T-helper 1 cell treated with Interleukin-12 subunit alpha and Interleukin-12 subunit beta and Interleukin-4 antibody, amounts not matched to agents 30 ng/mL and 1 ng/mL, for 36 hours (primary cell): ENCODE measurements around the gene PLEKHM1. TPM values are rescaled to one million over a fixed set of nuclear protein-coding genes. Genes with fewer than 3 reads are reported as not detected.
"Not testable (repeated sequence)": the region's sequence is repeated elsewhere in the genome, so short reads cannot be mapped to it uniquely, and the experiment has no call there.

ENCODE experiments used
- intact Hi-C: fragments of 100-400 bp; cut with micrococcal nuclease; formaldehyde crosslinking; loops from one replicate; pipeline ENCODE4 v1.15.1; 2024
- total RNA-seq: library from RNA; stranded (reverse); gene quantifications from 2 replicates; pipeline ENCODE4 v1.2.3, GENCODE V29; 2022

The PLEKHM1 gene
- total RNA-seq, 1 donor from 2014 or later, result 57.2 TPM

DNA sequence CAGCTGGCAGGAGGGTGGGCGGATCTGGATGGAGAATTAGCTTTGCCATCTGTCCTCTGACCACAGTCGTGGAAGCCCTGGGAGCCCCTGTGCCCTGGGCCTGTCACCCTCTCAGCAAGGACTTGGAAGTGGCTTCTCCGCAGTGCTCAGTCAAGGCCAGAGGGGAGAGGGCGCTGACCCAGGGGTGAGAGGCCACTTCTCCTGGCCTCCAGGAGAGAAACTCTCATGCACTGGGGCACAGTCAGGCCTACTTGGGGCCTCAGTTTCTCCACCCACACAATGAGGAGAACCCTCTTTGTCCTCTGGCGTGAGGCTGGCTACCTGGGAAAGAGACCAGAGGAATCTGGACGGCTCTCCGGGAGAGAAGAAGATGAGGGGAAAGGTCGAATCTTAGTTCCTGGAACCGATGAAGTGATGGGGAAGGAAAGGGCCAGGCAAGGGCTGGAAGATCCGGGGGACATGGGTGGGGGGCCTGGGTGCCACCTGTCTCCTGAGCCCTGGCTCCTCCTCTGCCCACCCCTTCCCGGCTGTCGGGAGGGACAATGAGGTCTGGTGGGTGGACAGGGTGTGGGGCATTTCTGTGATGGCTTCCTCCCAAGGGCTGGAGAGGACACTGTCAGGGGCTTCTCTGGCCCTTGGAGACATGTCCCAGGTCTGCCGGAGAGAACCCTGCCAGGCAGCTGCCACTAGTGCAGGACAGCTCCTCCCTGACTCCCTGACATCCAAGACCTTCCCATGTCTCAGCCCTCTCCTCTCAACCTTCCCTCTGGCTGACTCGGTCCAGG, 48.8 kb downstream of the PLEKHM1 start:
- intact Hi-C loops, result no loop called here

- intact Hi-C loops, result not testable (repeated sequence)
Observed at GRCh38 chr17:45440839-45441515, 49.5 kb downstream of the PLEKHM1 start.

GRCh38 chr17:45440161-45440778, 50.3 kb downstream of the PLEKHM1 start:
- intact Hi-C loops, result no loop called here

- intact Hi-C loops, result no loop called here
Observed at GRCh38 chr17:45438931-45439610, 51.5 kb downstream of the PLEKHM1 start.

- intact Hi-C loops, result no loop called here
Observed at GRCh38 chr17:45437465-45438283, 52.8 kb downstream of the PLEKHM1 start.

DNA sequence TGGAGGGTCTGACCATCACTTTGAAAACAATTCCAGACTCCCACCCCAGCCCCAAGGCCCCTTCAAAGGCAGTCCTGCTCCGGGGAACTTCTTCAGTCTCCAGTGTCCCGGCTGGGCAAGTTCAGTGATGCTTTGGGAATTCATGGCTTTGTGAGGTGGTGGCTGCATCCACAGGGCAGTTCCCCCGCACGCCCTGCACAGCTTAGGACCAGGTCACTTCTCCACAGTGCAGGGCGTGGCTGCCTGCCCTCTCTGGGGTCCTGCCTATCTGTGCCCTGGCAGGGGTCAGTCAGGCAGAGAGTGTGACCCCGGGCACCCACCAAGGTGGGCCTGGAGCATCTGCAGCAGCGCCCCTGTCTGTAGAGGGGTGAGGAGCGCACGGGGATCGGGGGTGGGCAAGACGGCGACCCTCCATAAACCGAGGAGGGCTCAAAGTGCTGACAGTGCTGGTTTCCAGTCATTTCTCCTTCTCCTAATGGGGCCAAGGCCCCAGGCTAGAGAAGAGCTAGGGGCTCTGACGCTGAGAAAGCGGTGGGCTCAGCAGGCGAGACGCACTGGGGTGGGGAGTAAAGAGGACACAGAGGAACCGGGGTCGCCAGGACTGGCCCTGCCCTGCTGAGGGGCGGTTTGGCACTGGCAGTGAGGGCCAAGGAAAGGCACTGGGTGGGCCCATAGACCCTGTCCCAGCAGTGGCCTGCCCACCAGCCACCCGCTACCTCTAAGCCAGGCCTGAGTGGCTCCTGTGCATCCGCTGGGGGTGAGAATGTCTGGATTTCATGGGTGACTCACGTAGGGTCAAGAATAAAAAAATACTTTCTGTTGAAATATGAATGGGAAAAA, 53.7 kb downstream of the PLEKHM1 start:
- intact Hi-C loops, result no loop called here

GRCh38 chr17:45436161-45436560, 54.4 kb downstream of the PLEKHM1 start:
- intact Hi-C loops, result no loop called here

DNA sequence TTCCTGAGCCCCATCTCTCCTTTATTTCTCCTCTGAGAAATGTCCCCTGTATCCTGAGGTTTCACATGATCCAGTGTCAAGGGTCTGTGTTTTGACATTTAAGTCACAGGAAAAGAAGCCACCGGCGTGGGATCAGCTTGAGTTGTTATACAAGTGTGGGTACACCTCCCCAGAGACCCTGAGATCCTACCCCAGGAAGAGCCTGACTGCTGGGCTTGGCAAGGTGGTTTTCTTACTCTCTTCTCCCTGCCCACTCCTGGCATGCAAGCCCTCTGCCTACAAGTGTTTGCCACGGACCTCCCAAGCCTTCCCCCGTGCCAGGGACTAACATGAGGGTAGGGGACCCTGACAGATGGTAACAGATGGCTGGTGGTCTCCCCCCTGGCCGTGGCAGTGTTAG, 55.0 kb downstream of the PLEKHM1 start:
- intact Hi-C loops, result no loop called here

DNA sequence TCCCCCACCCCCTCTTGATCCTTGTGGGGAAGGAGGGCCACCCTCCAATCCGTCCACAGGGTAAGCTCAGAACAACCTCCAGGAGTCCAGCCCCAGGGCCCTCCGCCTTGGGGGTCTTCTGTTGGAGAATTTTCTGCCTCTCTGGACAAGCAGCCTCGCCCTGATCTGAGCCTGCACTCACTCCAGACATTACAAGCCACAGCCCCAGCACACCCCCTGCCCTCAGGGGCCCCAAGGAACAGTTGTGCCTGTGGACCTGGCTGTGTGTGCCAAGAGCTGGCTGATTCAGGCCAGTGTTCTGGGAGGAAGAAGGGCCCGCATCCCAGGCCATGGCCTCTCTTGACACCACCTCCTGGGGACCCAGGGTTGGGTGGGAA, 57.4 kb downstream of the PLEKHM1 start:
- intact Hi-C loops, result loop anchor here (5.0 kb wide), 1 partner anchor 829 kb away; no protein-coding TSS in a partner anchor

- intact Hi-C loops, result loop anchor here (5.0 kb wide), 1 partner anchor 830 kb away; no protein-coding TSS in a partner anchor
Observed at GRCh38 chr17:45432405-45433158, 57.9 kb downstream of the PLEKHM1 start, which contains the start of gene ARHGAP27. TSS of gene ARHGAP27 (minus strand) at chr17:45432870. CDS start at chr17:45430279, 2,591 bp downstream.

DNA sequence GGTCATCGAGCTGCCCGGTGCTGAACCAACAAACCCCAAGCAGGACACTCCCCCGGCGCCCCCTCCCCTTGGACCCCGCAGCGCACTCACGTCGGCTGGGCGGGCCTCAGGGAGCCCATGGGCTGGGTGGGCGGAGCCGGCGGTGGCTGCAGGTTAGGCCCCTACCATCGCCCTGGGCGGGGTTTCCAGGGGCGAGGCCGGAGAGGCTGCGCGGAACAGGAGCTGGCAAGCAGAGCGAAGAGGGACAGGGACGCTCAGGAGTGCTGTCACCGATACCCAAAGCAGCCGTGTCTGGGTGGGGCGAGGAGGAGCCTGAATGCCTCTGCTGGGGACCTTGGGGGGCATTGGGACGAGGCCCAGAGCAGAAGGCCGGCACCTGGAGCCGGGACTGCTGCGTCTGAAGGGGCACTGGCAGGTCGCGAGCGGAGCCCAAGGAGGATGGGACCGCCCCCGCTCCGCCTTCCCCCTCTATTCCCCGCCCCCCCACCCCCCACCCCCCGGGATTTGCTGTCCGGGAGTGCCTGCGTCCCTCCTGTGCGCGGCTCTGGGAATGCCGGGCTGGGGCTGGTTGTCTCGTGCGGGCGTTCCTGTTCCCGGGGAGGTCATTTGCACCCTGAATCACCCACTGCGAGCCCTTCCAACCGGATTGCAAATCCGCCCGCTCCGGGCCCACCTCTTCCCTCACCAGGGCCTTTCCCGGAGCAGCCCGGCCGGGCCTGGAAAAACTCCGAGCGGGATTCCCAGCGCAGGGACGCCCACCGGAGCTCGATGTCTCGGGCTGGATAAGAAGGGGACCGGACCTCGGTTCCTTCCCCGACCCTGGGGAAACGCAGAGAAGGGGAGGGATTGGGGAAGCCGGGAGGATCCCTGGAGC, 58.8 kb downstream of the PLEKHM1 start:
- intact Hi-C loops, result loop anchor here (5.0 kb wide), 1 partner anchor 831 kb away; no protein-coding TSS in a partner anchor

DNA sequence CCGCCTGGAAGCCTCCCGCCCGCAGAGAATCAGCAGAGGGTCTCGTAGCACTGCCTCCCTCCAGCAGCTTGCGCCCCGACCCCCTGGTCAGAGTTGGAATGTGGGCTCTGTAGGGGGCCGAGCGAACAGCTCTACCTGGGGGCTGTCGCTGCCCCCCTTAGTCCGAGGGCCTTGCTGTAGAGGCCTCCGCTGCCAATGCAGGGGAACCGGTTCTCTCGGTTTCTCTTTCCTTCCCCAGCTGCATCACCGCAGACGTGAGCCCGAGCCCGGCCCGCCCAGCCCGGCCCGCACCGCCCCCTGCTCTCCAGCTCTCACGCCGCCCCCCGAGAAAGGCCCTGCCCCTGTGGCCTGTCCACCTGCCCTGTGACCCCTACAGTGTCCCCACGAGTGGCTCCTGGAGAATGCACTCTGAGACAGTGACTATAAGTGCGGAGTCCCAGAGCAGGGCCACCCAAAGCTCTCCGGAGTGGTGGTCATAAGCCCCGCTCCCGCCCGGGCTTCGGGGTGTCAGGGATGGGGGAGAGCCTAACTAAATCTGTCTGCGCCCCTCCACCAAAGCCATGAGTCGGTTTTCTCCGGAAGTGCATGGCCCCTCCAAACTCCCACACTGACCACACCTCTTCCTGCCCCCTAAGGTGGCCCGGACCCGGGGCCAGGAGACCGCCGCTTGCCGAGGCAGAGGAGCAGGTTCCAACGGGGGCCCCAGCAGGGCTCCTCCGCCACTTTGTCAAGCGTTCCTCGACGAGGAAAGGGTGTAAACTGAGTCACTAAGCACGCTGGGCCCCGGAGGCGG, 59.6 kb downstream of the PLEKHM1 start:
- intact Hi-C loops, result loop anchor here (1.0 to 5.0 kb wide), 2 partner anchors 114 to 831 kb away; partner anchors contain the start of gene MAP3K14

- intact Hi-C loops, result loop anchor here (1.0 to 5.0 kb wide), 2 partner anchors 113 to 832 kb away; partner anchors contain the start of gene MAP3K14
Observed at GRCh38 chr17:45430006-45430737, 60.3 kb downstream of the PLEKHM1 start.

DNA sequence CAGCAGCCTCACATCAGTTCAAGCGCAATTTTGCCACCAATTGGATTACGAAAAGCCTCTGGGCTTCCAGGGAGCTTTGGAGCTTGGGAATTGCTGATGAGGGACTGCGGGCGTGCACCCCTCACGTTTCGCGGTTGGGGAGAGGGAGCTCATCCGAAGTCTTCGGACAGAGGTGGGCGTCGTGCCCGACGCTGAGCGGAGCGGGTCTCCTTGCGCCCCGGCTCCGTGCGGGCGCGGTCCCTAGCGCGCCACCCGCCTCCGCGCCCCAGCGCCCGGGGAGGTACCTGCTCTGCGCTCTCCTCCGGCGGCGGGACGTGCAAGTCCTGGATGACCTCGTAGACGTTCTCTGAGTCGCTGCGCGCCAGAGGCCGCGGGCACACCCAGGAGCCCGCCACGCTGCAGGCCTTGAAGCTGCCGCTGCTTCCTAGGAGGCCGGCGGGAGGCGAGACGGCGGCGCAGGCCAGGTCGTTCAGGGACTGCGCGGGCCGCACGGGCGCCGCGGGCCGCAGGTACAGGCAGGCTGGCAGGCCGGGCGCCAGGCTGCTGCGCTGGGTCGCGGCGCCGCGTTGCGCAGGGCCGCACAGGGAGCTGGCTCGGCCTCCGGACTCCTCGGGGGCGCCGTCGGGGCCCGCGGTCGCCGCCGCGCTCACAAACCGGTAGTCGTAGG, 61.0 kb downstream of the PLEKHM1 start:
- intact Hi-C loops, result loop anchor here (1.0 to 5.0 kb wide), 4 partner anchors 112 to 833 kb away; partner anchors contain the start of gene MAP3K14

DNA sequence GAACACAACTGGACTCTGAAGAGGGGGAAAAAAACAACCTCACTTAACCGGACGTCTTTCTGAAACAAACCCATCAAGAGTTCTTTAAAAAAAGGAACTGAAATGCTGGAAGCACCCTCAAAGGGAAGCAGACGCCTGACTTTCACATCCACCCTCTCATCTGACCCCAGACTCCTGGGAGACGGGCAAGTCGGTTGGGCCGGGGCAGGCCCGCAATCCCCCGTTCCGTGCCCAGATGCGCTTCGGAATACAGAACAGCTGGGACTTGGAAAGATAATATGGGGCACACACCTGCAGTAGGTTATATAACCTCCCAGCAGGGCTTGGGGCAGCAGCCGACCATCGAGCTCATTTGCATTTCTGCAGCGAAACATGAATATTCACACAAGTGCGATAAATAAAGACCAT, 61.6 kb downstream of the PLEKHM1 start:
- intact Hi-C loops, result loop anchor here (1.0 to 5.0 kb wide), 4 partner anchors 19 to 423 kb away; no protein-coding TSS in a partner anchor
